Measurements from ENCODE around the gene ARMC12.

- TF ChIP-seq PATZ1 (CRISPR knock-in tag; IDR thresholded peaks at IDR 0.05; ENCODE audit: borderline replicate concordance) (no peak), TSHZ2 (CRISPR knock-in tag; IDR thresholded peaks at IDR 0.05) (no peak), ZNF8 (CRISPR knock-in tag; IDR thresholded peaks at IDR 0.05) (no peak), CREB5 (CRISPR knock-in tag; IDR thresholded peaks at IDR 0.05; ENCODE audit: low read depth) (no peak), ISL1 (CRISPR knock-in tag; IDR thresholded peaks at IDR 0.05) (no peak), SNAI2 (CRISPR knock-in tag; IDR thresholded peaks at IDR 0.05) (no peak), ARNTL (CRISPR knock-in tag; IDR thresholded peaks at IDR 0.05; ENCODE audit: borderline replicate concordance, low read depth) (no peak)
Observed at GRCh38 chr6:35718375-35718736, 18.5 kb upstream of the ARMC12 start.
